ENCODE results near the gene FOXP1.

FOXP1 gene

GRCh38 chr3:71585887-71586809 is 2.6 kb upstream of the FOXP1 start:
- no peak for DNase-seq

DNA sequence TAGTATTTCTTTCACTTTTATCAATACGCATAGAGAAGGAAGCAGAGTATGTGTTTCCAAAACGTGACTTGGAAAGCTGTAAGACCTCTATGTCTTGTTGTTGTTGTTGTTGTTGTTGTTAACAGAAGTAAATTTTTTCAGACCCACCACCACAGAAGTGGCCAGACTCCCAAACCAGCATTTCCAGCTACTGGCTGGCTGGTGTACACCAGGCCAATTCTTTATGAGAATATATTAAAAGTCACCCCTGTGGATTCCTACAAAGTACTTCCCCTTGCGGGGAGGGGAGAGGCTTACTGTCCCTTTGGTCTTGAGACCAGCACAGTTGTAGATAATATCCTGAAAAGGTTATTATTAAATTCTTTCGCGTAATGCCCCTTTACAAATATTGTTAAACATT is 1.6 kb upstream of the FOXP1 start:
- DNase-seq, result peak; percentile 9

GRCh38 chr3:71584394-71585011 is 975 bp upstream of the FOXP1 start:
- DNase-seq, result peak; percentile 27

GRCh38 chr3:71582612-71583565 is 639 bp downstream of the FOXP1 start:
- peak; percentile 78 for DNase-seq

GRCh38 chr3:71582036-71582611 is 1.4 kb downstream of the FOXP1 start:
- DNase-seq, result peak; percentile 31

GRCh38 chr3:71581457-71582035 is 2.0 kb downstream of the FOXP1 start:
- DNase-seq, result peak; percentile 18

DNA sequence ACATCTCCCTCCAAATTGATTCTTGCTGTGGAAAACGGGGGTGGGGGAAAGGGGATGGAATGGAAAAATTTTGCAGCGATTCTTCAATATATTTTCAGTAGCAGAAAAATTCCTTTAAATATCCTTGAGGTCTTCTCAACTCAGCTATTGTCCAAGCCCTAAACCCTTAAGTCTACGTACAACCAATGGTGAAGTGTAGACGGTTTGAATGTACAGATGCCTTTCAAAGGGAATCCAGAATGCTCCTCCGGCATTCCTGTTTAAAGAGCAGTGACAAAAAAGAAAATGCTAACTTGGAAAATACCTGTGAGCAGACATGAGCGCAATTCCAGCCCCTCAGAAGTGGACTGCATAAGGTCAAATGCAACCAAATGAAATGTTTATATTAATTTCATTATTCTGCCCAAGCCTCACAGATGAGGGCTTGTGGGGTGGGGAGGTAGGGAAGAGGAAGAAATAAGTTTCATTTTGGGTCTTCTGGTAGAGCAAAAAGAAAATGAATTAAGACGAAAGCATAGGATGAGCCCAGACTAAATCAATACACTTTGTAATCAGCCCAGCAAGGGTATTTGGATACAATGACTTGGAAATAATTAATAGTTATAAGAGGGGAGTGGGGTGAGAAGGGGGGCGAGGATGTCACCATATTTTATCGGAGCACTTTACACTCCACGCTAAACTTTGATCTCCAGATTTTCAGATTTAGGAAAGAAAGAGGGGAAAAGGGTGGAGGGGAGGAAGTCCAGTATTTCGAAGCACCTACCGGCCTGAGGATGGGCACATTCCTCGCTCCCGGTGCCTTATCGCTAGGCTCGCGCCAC is 2.7 kb downstream of the FOXP1 start:
- DNase-seq, result no peak

DNA sequence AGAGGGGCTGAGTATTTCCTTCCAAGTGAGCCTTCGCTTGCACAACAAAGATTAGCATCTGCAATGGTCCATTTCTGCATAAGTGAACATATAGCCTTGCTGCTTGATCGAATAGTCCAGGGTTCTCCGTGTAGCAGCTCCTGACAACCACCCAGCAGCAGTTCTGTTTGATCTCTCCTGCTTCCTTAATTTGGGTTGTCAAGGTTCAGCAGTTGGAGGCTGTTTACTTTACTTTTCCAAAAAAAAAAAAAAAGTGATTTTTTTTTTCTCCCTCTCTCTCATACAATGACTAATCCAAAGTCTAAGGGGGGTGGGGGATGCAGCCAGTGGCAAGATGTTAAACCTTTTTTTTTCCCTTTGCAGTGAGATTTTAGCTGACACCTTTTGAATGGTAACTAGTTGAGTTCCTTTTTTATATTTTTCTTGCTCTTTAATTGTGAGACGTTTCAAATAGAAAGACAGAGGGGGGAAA is 3.6 kb downstream of the FOXP1 start:
- no peak for DNase-seq

- no peak for DNase-seq
Observed at GRCh38 chr3:71579326-71579934, 4.1 kb downstream of the FOXP1 start.

DNA sequence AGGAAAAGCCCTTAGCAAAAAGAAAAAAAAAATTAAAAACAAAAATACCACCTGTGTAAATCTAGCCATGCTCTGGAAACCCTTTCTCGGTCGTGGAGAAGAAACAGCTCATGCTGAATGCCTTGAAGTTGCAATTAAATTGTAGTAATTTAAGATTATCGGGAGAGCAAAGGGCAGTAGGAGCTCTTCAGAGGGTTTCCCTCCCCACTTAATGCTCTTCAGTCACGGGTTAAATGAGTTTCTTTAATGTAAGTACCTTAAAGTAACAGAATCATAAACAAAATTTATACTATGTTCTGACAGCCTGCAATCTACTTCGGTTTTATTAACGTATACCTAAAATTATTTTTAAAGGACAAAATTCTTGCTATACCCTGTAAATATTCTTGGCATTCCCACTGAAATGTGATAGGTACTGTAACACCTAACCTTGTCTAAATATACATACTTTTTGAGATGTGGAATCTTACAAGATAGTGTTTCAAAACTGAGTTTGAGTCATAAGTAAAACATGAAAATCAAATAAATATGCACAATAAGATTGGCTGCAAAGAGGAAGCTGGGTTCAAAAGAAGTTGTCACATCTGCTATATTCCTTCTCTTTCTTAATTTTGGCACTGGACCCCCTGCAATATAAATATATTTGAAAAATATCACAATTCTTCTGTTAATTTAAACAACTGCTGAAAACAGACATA is 5.3 kb downstream of the FOXP1 start:
- DNase-seq, result no peak

GRCh38 chr3:71577011-71577410 is 6.5 kb downstream of the FOXP1 start:
- no peak for DNase-seq

DNA sequence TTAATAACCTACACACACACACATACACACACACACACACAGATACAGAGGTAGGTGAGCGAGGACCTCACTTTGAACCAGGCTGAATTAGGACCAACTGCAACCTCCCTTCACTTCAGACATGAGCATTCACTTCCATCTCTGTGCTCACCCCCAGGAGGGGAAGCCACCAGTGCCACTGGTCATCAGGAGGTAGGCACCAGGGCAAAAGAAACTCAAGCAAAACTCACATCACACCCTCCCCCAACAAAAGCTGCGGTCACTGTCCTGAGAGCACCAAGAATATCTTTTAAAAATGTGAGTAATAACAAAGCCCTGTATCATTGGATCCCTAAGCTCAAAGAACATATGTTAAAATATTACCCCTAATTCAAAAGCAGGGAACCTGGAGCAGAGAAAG is 8.1 kb downstream of the FOXP1 start:
- no peak for DNase-seq

- no peak for DNase-seq
Observed at GRCh38 chr3:71573181-71573580, 10.3 kb downstream of the FOXP1 start.

DNA sequence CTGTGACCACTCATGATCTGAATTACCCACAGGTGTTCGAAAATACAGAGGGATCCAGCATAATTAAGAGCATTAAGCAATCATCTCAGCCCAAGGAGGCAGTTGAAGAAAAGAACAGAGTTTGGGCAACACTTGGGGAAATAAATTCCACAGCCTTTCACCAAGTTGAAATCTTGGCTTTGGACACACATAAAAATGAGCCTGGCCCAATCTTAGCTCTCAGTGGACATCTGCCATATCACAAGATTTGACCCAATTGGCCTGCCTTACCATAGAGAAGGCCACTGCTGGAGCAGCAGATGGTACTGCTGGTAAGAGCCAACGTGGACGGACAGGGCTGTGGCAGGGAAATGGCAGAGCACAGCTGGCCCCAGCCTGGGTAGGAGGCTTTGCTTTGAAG is 13.0 kb downstream of the FOXP1 start:
- DNase-seq, result no peak

DNA sequence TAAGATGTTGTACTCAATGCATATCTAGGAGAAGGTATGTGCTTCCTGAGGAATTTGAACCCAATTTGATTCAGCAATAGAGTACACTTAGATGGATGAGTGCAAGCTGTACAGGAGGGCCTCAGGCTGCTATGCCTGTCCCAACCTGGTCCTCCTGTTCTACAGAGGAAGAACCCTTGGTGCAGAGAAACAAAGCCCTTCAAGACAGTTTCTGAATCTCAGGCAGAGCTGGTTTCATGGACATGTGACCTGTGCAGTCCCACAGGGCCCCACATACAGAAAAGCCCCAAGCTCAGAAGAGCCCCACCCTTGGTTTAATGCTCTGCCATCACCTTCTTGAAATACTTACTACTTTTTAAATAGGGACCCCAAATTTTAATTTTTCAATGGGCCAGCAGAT is 15.3 kb downstream of the FOXP1 start:
- no peak for DNase-seq

DNA sequence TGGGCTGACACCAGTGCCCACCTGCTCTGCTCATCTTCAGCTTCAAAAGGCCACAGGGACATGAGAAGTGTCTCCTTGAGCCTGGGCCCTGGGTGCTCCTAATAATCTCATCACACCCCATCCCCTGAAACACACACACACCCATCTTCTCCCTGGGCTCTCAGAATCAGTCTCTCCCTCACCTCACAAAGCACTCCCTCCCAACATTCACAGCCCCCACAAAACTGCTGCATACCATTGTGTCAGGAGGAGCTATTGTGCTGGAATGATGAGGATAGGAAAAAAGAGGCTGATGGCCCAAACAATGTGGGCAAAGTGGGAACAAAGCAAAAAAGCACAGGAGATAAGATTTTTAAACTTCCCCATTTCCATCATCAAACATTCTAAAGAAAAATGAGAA is 16.8 kb downstream of the FOXP1 start:
- DNase-seq, result no peak

GRCh38 chr3:71565976-71566375 is 17.6 kb downstream of the FOXP1 start:
- no peak for DNase-seq

DNA sequence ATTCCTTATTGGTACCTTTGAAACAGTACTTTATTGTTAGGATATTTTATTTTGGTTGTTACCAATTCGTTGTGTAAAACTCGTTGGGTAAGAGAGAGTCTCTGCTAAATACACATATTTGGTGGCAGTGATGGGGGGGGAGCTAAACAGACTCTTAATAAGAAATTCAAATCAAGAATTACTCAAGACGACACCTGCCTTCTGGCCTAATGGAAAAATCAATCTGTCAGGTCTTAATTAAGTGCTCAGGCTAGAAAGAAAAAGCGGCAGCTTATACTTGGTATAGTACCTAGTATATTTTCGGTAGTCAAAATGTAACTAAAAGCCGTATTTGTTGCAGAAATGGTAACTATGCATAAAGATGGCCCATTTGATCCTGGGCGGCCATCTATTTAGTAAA is 18.2 kb downstream of the FOXP1 start:
- DNase-seq, result peak; percentile 6

DNA sequence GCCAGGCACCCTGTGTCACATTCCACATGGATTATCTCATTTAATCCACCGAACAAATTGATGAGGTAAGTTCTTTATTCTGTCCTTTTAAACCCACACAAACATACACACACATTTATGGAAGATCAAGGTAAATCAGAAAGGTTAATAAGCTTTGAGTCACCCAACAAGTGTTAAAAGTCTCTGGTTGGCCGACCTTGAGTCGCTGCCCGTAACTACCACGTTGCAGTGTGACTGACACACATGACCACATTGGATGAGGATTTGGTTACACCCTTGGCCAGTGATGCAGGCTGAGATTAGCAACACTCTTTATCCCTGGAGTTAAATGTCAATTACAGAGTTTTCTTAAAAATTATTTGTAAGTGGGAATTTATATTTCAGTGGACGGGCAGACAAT is 19.2 kb downstream of the FOXP1 start:
- no peak for DNase-seq

GRCh38 chr3:71563827-71564226 is 19.7 kb downstream of the FOXP1 start:
- no peak for DNase-seq
